Activated T-cell treated with anti-CD3 and anti-CD28 coated beads, Interleukin-2, amount 50 U/mL, for 4 hours (primary cell): Measurements from ENCODE around the gene TSTD2. TPM values are rescaled to one million over a fixed set of nuclear protein-coding genes. Genes with fewer than 3 reads are reported as not detected.
A peak's percentile ranks its signal among the peaks of the same experiment; 100 is the strongest.
"Not testable (repeated sequence)": the region's sequence is repeated elsewhere in the genome, so short reads cannot be mapped to it uniquely, and the experiment has no call there.

ENCODE experiments used
- ATAC-seq, 2 donors: fragments of 200-7000 bp; cut with Tn5 transposase; one replicate each; pipeline ENCODE4 v1.10.0; 2021
- DNase-seq: peaks from one replicate; pipeline ENCODE4 v3.0.0-alpha.2; 2020
- H3K27me3 Mint-ChIP-seq: one replicate; pipeline ENCODE4 v1.8.0; 2021; ENCODE audit warnings: low read depth, mixed read lengths
- H3K36me3 Mint-ChIP-seq: one replicate; pipeline ENCODE4 v1.8.0; 2022; ENCODE audit warnings: mixed read lengths; ENCODE audit not compliant: insufficient read depth
- H3K4me1 Mint-ChIP-seq: one replicate; pipeline ENCODE4 v1.8.0; 2021; ENCODE audit warnings: low read depth, mixed read lengths
- H3K4me3 Mint-ChIP-seq: one replicate; pipeline ENCODE4 v1.8.0; 2021; ENCODE audit warnings: mild to moderate bottlenecking, moderate library complexity, mixed read lengths
- H3K9me3 Mint-ChIP-seq: one replicate; pipeline ENCODE4 v1.8.0; 2021; ENCODE audit warnings: mixed read lengths
- total RNA-seq, 3 donors: library from RNA; stranded (reverse); gene quantifications; one replicate each; pipeline ENCODE4 v1.2.1, GENCODE V29; 2021

The TSTD2 gene
- total RNA-seq, 3 donors from 2014 or later = 12.8 to 15.1 (median 14.7) TPM

GRCh38 chr9:97620063-97620462 lies 13.1 kb downstream of the TSTD2 start:
- DNase-seq, ATAC-seq, H3K27me3 Mint-ChIP-seq, H3K4me3 Mint-ChIP-seq, H3K9me3 Mint-ChIP-seq, H3K4me1 Mint-ChIP-seq: not testable (repeated sequence)
- H3K36me3 Mint-ChIP-seq = peaks cover 42% of the 10 kb centered on the region

GRCh38 chr9:97617939-97618416 lies 15.2 kb downstream of the TSTD2 start:
- peaks cover 34% of the 10 kb centered on the region for H3K36me3 Mint-ChIP-seq
- peaks cover 7% of the 10 kb centered on the region for H3K4me1 Mint-ChIP-seq
- no peaks in the 10 kb centered on the region for H3K9me3 Mint-ChIP-seq

GRCh38 chr9:97615439-97616072 lies 17.6 kb downstream of the TSTD2 start:
- Mint-ChIP-seq H3K9me3 (no peaks in the 10 kb centered on the region), H3K4me3 (no peak overlapping the region), H3K4me1 (peaks cover 7% of the 10 kb centered on the region), H3K27me3 (no peaks in the 10 kb centered on the region), H3K36me3 (peaks cover 34% of the 10 kb centered on the region)
- ATAC-seq (peak; percentile 46 to 57), DNase-seq (peak; percentile 42)

More at GRCh38 chr9:97617939-97618416, 15.2 kb downstream of the TSTD2 start:
- ATAC-seq (peak; percentile 66 to 78), DNase-seq (no peak)
- Mint-ChIP-seq H3K4me3 (no peak overlapping the region), H3K27me3 (no peaks in the 10 kb centered on the region)

- H3K4me1 Mint-ChIP-seq = no peaks in the 10 kb centered on the region
- no peak for DNase-seq
- H3K4me3 Mint-ChIP-seq = no peak overlapping the region
- no peaks in the 10 kb centered on the region for H3K27me3 Mint-ChIP-seq
- H3K9me3 Mint-ChIP-seq = no peaks in the 10 kb centered on the region
- H3K36me3 Mint-ChIP-seq = peaks cover 28% of the 10 kb centered on the region
- no peak for ATAC-seq
Measured at GRCh38 chr9:97604901-97605645, 28.1 kb downstream of the TSTD2 start.

GRCh38 chr9:97602430-97602829 lies 30.7 kb downstream of the TSTD2 start:
- H3K4me3 Mint-ChIP-seq = no peak overlapping the region
- peaks cover 6% of the 10 kb centered on the region for H3K4me1 Mint-ChIP-seq
- no peaks in the 10 kb centered on the region for H3K27me3 Mint-ChIP-seq
- ATAC-seq (no peak), DNase-seq (no peak)
- H3K36me3 Mint-ChIP-seq = peaks cover 27% of the 10 kb centered on the region
- H3K9me3 Mint-ChIP-seq = no peaks in the 10 kb centered on the region

- Mint-ChIP-seq H3K27me3 (no peaks in the 10 kb centered on the region), H3K9me3 (no peaks in the 10 kb centered on the region), H3K4me1 (peaks cover 6% of the 10 kb centered on the region), H3K36me3 (peaks cover 24% of the 10 kb centered on the region), H3K4me3 (no peak overlapping the region)
- ATAC-seq = no peak
- DNase-seq = no peak
Measured at GRCh38 chr9:97601228-97601898, 31.8 kb downstream of the TSTD2 start.

GRCh38 chr9:97600531-97601227 lies 32.5 kb downstream of the TSTD2 start:
- ATAC-seq (no peak), DNase-seq (no peak)
- no peaks in the 10 kb centered on the region for H3K9me3 Mint-ChIP-seq
- peaks cover 6% of the 10 kb centered on the region for H3K4me1 Mint-ChIP-seq
- peaks cover 24% of the 10 kb centered on the region for H3K36me3 Mint-ChIP-seq
- no peaks in the 10 kb centered on the region for H3K27me3 Mint-ChIP-seq
- H3K4me3 Mint-ChIP-seq = no peak overlapping the region

GRCh38 chr9:97599314-97599846 lies 33.8 kb downstream of the TSTD2 start:
- no peaks in the 10 kb centered on the region for H3K9me3 Mint-ChIP-seq
- peaks cover 24% of the 10 kb centered on the region for H3K36me3 Mint-ChIP-seq
- H3K4me1 Mint-ChIP-seq = peaks cover 6% of the 10 kb centered on the region
- no peak overlapping the region for H3K4me3 Mint-ChIP-seq
- ATAC-seq (no peak), DNase-seq (no peak)
- H3K27me3 Mint-ChIP-seq = no peaks in the 10 kb centered on the region

GRCh38 chr9:97598461-97599288 lies 34.5 kb downstream of the TSTD2 start:
- DNase-seq (peak; percentile 55), ATAC-seq (peak; percentile 84 to 90)
- no peaks in the 10 kb centered on the region for H3K27me3 Mint-ChIP-seq
- H3K4me3 Mint-ChIP-seq = no peak overlapping the region
- peaks cover 6% of the 10 kb centered on the region for H3K4me1 Mint-ChIP-seq
- H3K36me3 Mint-ChIP-seq = peaks cover 24% of the 10 kb centered on the region
- no peaks in the 10 kb centered on the region for H3K9me3 Mint-ChIP-seq

- H3K9me3 Mint-ChIP-seq = no peaks in the 10 kb centered on the region
- H3K4me3 Mint-ChIP-seq = no peak overlapping the region
- H3K36me3 Mint-ChIP-seq = peaks cover 13% of the 10 kb centered on the region
- ATAC-seq (no peak), DNase-seq (no peak)
- H3K27me3 Mint-ChIP-seq = no peaks in the 10 kb centered on the region
- H3K4me1 Mint-ChIP-seq = peaks cover 6% of the 10 kb centered on the region
Measured at GRCh38 chr9:97596906-97597305, 36.3 kb downstream of the TSTD2 start.

GRCh38 chr9:97594381-97594921 lies 38.7 kb downstream of the TSTD2 start:
- no peak for ATAC-seq
- no peak overlapping the region for H3K4me3 Mint-ChIP-seq
- H3K4me1 Mint-ChIP-seq = peaks cover 6% of the 10 kb centered on the region

GRCh38 chr9:97593960-97594359 lies 39.2 kb downstream of the TSTD2 start:
- Mint-ChIP-seq H3K4me1 (peaks cover 6% of the 10 kb centered on the region), H3K27me3 (peaks cover 3% of the 10 kb centered on the region), H3K9me3 (no peaks in the 10 kb centered on the region), H3K4me3 (no peak overlapping the region), H3K36me3 (no peaks in the 10 kb centered on the region)
- no peak for ATAC-seq
- DNase-seq = no peak

More at GRCh38 chr9:97594381-97594921, 38.7 kb downstream of the TSTD2 start:
- Mint-ChIP-seq H3K9me3 (no peaks in the 10 kb centered on the region), H3K27me3 (peaks cover 3% of the 10 kb centered on the region), H3K36me3 (no peaks in the 10 kb centered on the region)
- no peak for DNase-seq

GRCh38 chr9:97592126-97592525 lies 41.0 kb downstream of the TSTD2 start:
- ATAC-seq = no peak
- Mint-ChIP-seq H3K27me3 (peaks cover 7% of the 10 kb centered on the region), H3K9me3 (no peaks in the 10 kb centered on the region), H3K36me3 (peaks cover 1% of the 10 kb centered on the region), H3K4me3 (no peak overlapping the region), H3K4me1 (no peaks in the 10 kb centered on the region)
- DNase-seq = no peak
